ENCODE measurements around the gene SLC25A43. TPM values are rescaled to one million over a fixed set of nuclear protein-coding genes. Genes with fewer than 3 reads are reported as not detected.
"Not testable (repeated sequence)": the region's sequence is repeated elsewhere in the genome, so short reads cannot be mapped to it uniquely, and the experiment has no call there.

SLC25A43 gene
- total and polyA plus RNA-seq, 2 of the 8 experiments (the other 6 are each of a cell fraction or from before 2014, with no cell fraction given), result 3.1 to 5.8 TPM

GRCh38 chrX:119386685-119387084 lies 12.5 kb upstream of the SLC25A43 start:
- CTCF ChIA-PET (ENCODE audit: partially characterized antibody), result interaction anchor here (1.3 kb wide), 1 partner anchor 98 kb away, joined by 5 read pairs; no protein-coding TSS in a partner anchor
- H3K4ac ChIP-seq (replicated peaks; ENCODE audit: insufficient read length, low read depth, low read length); H2BK15ac ChIP-seq (ENCODE audit: low read length); H3K27ac ChIP-seq (ENCODE audit: low read depth, low read length); H3K9ac ChIP-seq (replicated peaks in 1 of 4; ENCODE audit: extremely low read depth in 1 of 4, low read depth in 3 of 4, low read length in 3 of 4); H3K36me3 ChIP-seq (ENCODE audit: control insufficient read depth in 2 of 4, insufficient read depth in 4 of 4, low read length in 3 of 4); H3K56ac ChIP-seq (replicated peaks; ENCODE audit: insufficient read length, low read depth, low read length); H2BK120ac ChIP-seq (replicated peaks; ENCODE audit: low read depth, low read length); H3K79me2 ChIP-seq (ENCODE audit: control insufficient read depth in 1 of 2, insufficient read depth in 2 of 2, low read length in 2 of 2); H2AFZ ChIP-seq (ENCODE audit: low read length); H3K23me2 ChIP-seq (ENCODE audit: low read depth, low read length); POLR2A ChIA-PET (ENCODE audit: partially characterized antibody); H2AK5ac ChIP-seq (ENCODE audit: low read depth, low read length); H3K23ac ChIP-seq (ENCODE audit: insufficient read length); H4K20me1 ChIP-seq (replicated peaks in 1 of 2; ENCODE audit: control insufficient read depth in 1 of 2, insufficient read depth in 2 of 2, low read length in 2 of 2); H3K4me3 ChIP-seq (ENCODE audit: extremely low read depth in 1 of 4, insufficient read depth in 2 of 4, low read depth in 3 of 4, low read length in 4 of 4); H4K5ac ChIP-seq (ENCODE audit: insufficient read length, low read depth, low read length); H4K8ac ChIP-seq (ENCODE audit: extremely low read depth, insufficient read depth, low read length); H3K4me1 ChIP-seq (replicated peaks in 1 of 4; ENCODE audit: control insufficient read depth in 3 of 4, insufficient read depth in 4 of 4, low read length in 3 of 4); H2BK5ac ChIP-seq (ENCODE audit: low read depth, low read length); H3K4me2 ChIP-seq (ENCODE audit: insufficient read depth in 1 of 2, low read depth in 2 of 2, low read length in 2 of 2); DNase-seq (ENCODE audit: low read depth in 1 of 2, low spot score in 2 of 2); H3K9me3 ChIP-seq (ENCODE audit: insufficient read depth in 2 of 2, low read depth in 1 of 2, low read length in 1 of 2); H2BK20ac ChIP-seq (ENCODE audit: low read length); H3K27me3 ChIP-seq (replicated peaks in 1 of 4; ENCODE audit: control insufficient read depth in 3 of 4, extremely low read depth in 1 of 4, insufficient read depth in 3 of 4, low read length in 3 of 4); H3K18ac ChIP-seq (ENCODE audit: extremely low read depth, low read length); FAIRE-seq; H4K91ac ChIP-seq (replicated peaks; ENCODE audit: insufficient read length, low read length); H3K79me1 ChIP-seq (ENCODE audit: low read depth, low read length); H3K14ac ChIP-seq (ENCODE audit: insufficient read length); H2BK12ac ChIP-seq (ENCODE audit: low read depth, low read length): not testable (repeated sequence)
- 80% methylated on average over 1 of the region's 4 CpGs; no CpG with 5 or more reads in 1 of the 2 experiments for WGBS, 2 experiments (ENCODE audit: extremely low coverage in 1 of 2, insufficient coverage in 1 of 2, insufficient read length in 1 of 2, insufficient replicate concordance in 2 of 2, low coverage in 1 of 2, low lambda C conversion rate in 2 of 2, missing lambda C conversion rate in 1 of 2)

- CTCF ChIA-PET (ENCODE audit: partially characterized antibody), result interaction anchor here (1.3 kb wide), 1 partner anchor 98 kb away, joined by 5 read pairs; no protein-coding TSS in a partner anchor
- H2AFZ ChIP-seq (ENCODE audit: low read length); H3K4me2 ChIP-seq (ENCODE audit: insufficient read depth in 1 of 2, low read depth in 2 of 2, low read length in 2 of 2); H3K9ac ChIP-seq (replicated peaks in 1 of 4; ENCODE audit: extremely low read depth in 1 of 4, low read depth in 3 of 4, low read length in 3 of 4); H3K4me1 ChIP-seq (replicated peaks in 1 of 4; ENCODE audit: control insufficient read depth in 3 of 4, insufficient read depth in 4 of 4, low read length in 3 of 4); H3K14ac ChIP-seq (ENCODE audit: insufficient read length); POLR2A ChIA-PET (ENCODE audit: partially characterized antibody); H3K27me3 ChIP-seq (replicated peaks in 1 of 4; ENCODE audit: control insufficient read depth in 3 of 4, extremely low read depth in 1 of 4, insufficient read depth in 3 of 4, low read length in 3 of 4); DNase-seq (ENCODE audit: low read depth in 1 of 2, low spot score in 2 of 2); H2BK5ac ChIP-seq (ENCODE audit: low read depth, low read length); H4K5ac ChIP-seq (ENCODE audit: insufficient read length, low read depth, low read length); H3K56ac ChIP-seq (replicated peaks; ENCODE audit: insufficient read length, low read depth, low read length); H4K8ac ChIP-seq (ENCODE audit: extremely low read depth, insufficient read depth, low read length); H2BK12ac ChIP-seq (ENCODE audit: low read depth, low read length); H4K20me1 ChIP-seq (replicated peaks in 1 of 2; ENCODE audit: control insufficient read depth in 1 of 2, insufficient read depth in 2 of 2, low read length in 2 of 2); H2BK15ac ChIP-seq (ENCODE audit: low read length); H3K79me1 ChIP-seq (ENCODE audit: low read depth, low read length); H3K27ac ChIP-seq (ENCODE audit: low read depth, low read length); H3K9me3 ChIP-seq (ENCODE audit: insufficient read depth in 2 of 2, low read depth in 1 of 2, low read length in 1 of 2); H3K18ac ChIP-seq (ENCODE audit: extremely low read depth, low read length); H3K4me3 ChIP-seq (ENCODE audit: extremely low read depth in 1 of 4, insufficient read depth in 2 of 4, low read depth in 3 of 4, low read length in 4 of 4); H2AK5ac ChIP-seq (ENCODE audit: low read depth, low read length); H3K36me3 ChIP-seq (ENCODE audit: control insufficient read depth in 2 of 4, insufficient read depth in 4 of 4, low read length in 3 of 4); H2BK20ac ChIP-seq (ENCODE audit: low read length); H3K23me2 ChIP-seq (ENCODE audit: low read depth, low read length); H2BK120ac ChIP-seq (replicated peaks; ENCODE audit: low read depth, low read length); H4K91ac ChIP-seq (replicated peaks; ENCODE audit: insufficient read length, low read length); H3K23ac ChIP-seq (ENCODE audit: insufficient read length); H3K4ac ChIP-seq (replicated peaks; ENCODE audit: insufficient read length, low read depth, low read length); H3K79me2 ChIP-seq (ENCODE audit: control insufficient read depth in 1 of 2, insufficient read depth in 2 of 2, low read length in 2 of 2); FAIRE-seq: not testable (repeated sequence)
- 80% methylated on average over 3 of the region's 20 CpGs; no CpG with 5 or more reads in 1 of the 2 experiments for WGBS, 2 experiments (ENCODE audit: extremely low coverage in 1 of 2, insufficient coverage in 1 of 2, insufficient read length in 1 of 2, insufficient replicate concordance in 2 of 2, low coverage in 1 of 2, low lambda C conversion rate in 2 of 2, missing lambda C conversion rate in 1 of 2)
Measured at GRCh38 chrX:119387426-119387825, 11.7 kb upstream of the SLC25A43 start.
